HG03439 (cell line): ENCODE results near the gene TINAGL1.
"Not testable (repeated sequence)": the region's sequence is repeated elsewhere in the genome, so short reads cannot be mapped to it uniquely, and the experiment has no call there.

ENCODE experiments used
- ATAC-seq: cut with Tn5 transposase; IDR thresholded peaks from one replicate; pipeline ENCODE4 v1.9.1; 2021; ENCODE audit warnings: mild to moderate bottlenecking, moderate library complexity; ENCODE audit not compliant: unreplicated experiment

Gene TINAGL1

DNA sequence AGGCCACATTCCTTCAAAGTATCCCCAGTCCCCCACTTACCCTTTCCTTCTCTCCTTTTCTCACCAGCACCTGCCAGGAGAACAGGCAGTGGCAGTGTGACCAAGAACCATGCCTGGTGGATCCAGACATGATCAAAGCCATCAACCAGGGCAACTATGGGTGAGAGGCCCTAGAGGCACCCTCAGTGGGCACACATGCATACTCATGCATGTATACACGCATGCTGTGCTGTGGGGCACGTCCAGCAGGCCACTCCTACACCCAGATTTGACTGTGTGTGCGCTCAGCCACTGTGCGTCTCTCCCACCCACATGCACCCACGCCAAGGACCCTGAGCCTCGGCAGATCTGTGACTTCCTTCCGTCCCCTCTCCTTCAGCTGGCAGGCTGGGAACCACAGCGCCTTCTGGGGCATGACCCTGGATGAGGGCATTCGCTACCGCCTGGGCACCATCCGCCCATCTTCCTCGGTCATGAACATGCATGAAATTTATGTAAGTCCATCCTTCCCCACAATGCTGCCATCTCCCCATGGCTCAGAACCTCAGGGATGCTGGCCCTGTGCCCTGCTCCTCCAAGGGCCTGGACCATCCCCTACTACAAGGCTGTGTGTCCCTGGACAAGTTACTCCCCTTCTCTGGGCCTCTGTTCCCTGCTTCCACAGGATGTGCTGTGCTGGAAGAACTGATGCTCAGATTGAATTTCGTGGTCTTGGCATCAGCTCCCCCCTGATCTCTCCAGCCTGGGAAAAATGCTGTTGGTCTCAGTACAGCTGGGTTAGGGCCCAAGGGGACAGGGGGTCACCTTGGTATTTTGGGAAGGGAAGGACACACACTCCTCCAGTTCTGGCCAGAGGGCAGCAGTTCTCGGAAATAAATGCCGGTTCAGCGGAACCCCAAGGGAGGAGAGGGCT lies 7.0 kb downstream of the TINAGL1 start:
- ATAC-seq, result no peak

DNA sequence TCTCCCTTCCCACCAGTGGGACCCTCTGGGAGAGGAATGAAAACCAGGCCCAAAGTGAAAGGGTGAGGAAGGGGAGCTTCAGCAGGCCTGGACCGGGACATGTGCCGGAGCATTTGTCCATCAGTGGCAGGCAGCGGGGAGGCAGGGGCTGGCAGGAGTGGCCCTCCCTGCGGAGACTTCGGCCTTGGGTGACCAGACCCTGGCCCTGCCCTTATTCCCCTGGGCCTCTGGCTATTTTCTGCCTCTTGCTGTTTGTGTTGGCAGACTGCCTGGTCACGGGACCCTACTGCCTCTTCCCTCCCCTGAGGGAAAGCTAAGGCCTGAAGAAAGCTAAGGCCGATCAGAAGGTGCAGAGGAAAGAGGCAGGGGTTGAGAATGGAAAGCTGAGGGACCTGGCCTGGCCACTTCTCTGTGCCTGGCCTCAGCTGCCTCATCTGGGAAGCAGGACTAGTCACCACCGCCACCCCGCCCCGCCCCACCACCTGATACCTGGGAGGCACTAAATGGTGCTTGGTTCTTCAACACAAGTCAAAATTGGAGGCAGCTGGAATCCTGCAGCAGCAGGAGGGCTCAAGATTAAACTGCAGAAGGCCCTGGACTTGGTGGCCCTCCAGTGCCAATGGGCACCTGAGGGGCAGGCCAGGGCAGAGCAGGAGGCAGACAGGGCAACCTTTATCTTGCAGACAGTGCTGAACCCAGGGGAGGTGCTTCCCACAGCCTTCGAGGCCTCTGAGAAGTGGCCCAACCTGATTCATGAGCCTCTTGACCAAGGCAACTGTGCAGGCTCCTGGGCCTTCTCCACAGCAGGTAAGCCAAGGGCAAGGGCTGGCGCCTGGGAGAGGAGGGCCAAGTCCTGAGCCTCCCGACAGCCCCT lies 7.9 kb downstream of the TINAGL1 start:
- no peak for ATAC-seq

- ATAC-seq, result no peak
Observed at GRCh38 chr1:31584869-31585735, 8.8 kb downstream of the TINAGL1 start.

- ATAC-seq, result no peak
Observed at GRCh38 chr1:31585736-31586365, 9.5 kb downstream of the TINAGL1 start.

GRCh38 chr1:31586376-31587327 lies 10.3 kb downstream of the TINAGL1 start:
- no peak for ATAC-seq

GRCh38 chr1:31587328-31587699 lies 11.0 kb downstream of the TINAGL1 start:
- not testable (repeated sequence) for ATAC-seq

DNA sequence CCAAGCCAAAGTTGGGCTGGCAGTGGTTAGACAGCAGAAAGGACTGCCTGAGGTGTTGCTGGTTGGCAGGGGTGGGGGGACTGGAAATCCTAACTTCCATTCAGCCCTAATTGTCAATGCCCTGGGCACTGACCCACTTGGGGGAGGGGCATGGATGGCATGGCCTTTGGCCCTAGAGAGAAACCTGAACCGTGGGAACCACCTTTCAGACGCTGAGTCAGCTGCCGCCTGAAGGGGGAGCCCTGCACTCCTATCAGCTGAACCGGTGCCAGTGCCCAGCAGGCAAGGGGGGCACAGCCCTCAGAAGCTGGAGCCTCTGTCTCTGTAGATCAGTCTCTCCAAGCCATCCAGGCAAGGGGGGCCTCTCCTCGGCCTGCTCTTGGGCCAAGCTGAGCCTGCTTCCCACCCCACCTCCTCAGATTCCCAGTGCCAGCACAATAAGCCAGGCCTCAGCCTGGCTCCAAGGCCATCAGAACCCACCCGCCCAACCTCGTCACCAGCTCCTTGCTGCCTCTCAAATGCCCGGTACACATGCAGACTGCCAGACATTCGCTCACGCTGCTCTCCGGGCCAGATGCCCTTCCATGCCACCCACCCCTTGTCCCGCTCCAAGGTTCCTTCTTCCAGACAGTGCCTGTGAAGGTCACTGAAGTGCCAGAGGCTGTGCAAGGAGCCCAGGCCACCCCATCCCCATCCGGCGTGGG lies 11.6 kb downstream of the TINAGL1 start:
- peak; percentile 49 for ATAC-seq

- no peak for ATAC-seq
Observed at GRCh38 chr1:31588751-31589515, 12.6 kb downstream of the TINAGL1 start.

GRCh38 chr1:31591425-31592093 lies 15.2 kb downstream of the TINAGL1 start:
- ATAC-seq, result no peak

GRCh38 chr1:31592132-31592531 lies 15.8 kb downstream of the TINAGL1 start:
- no peak for ATAC-seq

DNA sequence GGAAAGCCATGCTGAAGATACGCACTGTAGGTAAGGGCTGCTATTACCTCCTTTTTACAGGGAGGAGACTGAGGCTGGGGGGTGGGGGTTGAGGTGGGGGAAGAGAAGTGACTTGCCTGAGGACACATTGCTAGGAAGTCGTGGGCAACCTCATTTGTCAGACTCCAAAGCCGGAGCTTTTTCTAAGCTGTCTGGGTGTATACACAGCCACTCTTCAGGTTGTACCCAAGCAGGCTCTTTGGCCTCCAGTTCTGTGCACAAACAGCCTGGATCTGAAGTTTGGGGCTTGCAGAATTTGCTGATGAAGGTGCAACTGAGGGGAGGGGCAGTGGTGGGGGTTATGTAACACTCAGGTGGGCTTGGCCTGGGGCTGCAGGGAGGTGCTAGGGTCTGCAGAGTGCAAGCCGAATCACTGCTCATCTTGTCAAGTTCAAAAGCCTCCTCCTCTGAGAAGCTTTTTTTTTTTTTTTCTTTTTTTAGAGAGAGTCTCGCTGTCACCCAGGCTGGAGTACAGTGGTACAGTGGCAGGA lies 16.9 kb downstream of the TINAGL1 start:
- ATAC-seq, result no peak

DNA sequence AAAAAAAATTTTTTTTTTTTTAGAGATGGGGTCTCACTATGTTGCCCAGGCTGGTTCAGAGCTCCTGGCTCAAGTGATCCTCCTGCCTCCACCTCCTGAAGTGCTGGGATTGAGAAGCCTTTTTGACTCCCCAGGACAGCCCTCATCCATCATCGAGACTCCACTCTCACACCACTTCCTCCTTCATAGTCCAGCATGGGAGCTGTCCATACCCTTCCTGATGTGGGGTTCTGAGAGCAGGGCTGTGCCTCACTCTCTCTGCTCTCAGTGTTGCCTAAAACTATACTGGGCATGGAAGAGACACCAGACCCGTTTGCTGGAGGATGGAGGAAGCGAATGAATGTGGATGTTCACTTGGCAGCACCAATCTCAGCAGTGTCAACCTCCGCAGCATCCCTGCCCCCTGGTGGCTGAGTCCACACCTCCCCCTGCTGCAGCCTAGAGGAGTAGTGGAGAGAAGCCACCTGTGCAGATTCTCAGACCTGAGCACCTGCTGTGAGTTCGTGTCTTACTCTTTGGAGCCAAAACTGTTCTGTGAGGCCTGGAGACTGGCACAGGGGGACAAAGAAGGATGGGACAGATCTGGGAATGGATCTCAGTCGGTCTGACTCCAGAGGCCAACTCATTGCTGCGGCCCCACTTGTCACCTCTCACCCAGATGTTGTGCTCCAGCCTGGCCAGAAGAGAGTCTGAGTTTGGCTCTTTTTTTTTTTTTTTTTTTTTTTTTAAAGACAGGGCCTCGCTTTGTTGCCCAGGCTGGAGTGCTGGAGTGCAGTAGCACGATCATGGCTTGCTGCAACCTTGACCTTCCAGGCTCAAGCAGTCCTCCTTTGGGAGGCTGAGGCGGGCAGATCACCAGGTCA lies 17.7 kb downstream of the TINAGL1 start:
- no peak for ATAC-seq

- no peak for ATAC-seq
Observed at GRCh38 chr1:31595836-31596736, 19.8 kb downstream of the TINAGL1 start.

GRCh38 chr1:31596737-31597097 lies 20.4 kb downstream of the TINAGL1 start:
- ATAC-seq, result no peak

- no peak for ATAC-seq
Observed at GRCh38 chr1:31598980-31599379, 22.7 kb downstream of the TINAGL1 start.
